ENCODE results near the gene ACSM6.

Gene ACSM6

GRCh38 chr10:95253686-95254085, 59.6 kb downstream of the ACSM6 start:
- no peak for TF ChIP-seq ZNF565 (CRISPR knock-in tag; conservative IDR thresholded peaks at IDR 0.05; ENCODE audit: low read depth)
- no peak for TF ChIP-seq SNAI2 (CRISPR knock-in tag; IDR thresholded peaks at IDR 0.05)
- TF ChIP-seq OSR1 (CRISPR knock-in tag; IDR thresholded peaks at IDR 0.05): no peak
- no peak for TF ChIP-seq ZFP3 (CRISPR knock-in tag; IDR thresholded peaks at IDR 0.05)
- TF ChIP-seq ARNTL (CRISPR knock-in tag; IDR thresholded peaks at IDR 0.05; ENCODE audit: borderline replicate concordance, low read depth): no peak
- TF ChIP-seq CSRNP3 (CRISPR knock-in tag; IDR thresholded peaks at IDR 0.05): no peak
- no peak for TF ChIP-seq TCF4 (CRISPR knock-in tag; IDR thresholded peaks at IDR 0.05; ENCODE audit: borderline replicate concordance)
- TF ChIP-seq TOX (CRISPR knock-in tag; IDR thresholded peaks at IDR 0.05; ENCODE audit: borderline replicate concordance): no peak
- TF ChIP-seq, protein P1, sequence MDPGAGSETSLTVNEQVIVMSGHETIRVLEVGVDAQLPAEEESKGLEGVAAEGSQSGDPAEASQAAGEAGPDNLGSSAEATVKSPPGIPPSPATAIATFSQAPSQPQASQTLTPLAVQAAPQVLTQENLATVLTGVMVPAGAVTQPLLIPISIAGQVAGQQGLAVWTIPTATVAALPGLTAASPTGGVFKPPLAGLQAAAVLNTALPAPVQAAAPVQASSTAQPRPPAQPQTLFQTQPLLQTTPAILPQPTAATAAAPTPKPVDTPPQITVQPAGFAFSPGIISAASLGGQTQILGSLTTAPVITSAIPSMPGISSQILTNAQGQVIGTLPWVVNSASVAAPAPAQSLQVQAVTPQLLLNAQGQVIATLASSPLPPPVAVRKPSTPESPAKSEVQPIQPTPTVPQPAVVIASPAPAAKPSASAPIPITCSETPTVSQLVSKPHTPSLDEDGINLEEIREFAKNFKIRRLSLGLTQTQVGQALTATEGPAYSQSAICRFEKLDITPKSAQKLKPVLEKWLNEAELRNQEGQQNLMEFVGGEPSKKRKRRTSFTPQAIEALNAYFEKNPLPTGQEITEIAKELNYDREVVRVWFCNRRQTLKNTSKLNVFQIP (CRISPR knock-in tag; IDR thresholded peaks at IDR 0.05; ENCODE audit: borderline replicate concordance, low read depth): no peak
- no peak for TF ChIP-seq PATZ1 (CRISPR knock-in tag; IDR thresholded peaks at IDR 0.05; ENCODE audit: borderline replicate concordance)
- TF ChIP-seq ZNF70 (CRISPR knock-in tag; IDR thresholded peaks at IDR 0.05): no peak
- ATAC-seq: no peak

DNA sequence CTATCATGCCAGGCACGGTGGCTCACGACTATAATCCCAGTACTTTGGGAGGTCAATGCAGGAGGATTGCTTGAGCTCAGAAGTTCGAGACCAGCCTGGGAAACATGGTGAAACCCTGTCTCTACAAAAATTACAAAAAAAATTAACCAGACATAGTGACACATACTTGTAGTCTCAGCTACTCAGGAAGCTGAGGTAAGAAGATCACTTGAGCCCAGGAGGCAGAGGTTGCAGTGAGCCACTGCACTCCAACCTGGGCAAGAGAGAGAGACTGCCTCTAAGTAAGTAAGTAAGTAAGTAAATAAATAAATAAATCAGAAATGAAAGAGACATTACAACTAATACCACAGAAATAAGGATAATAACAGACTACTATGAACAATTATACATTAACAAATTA, 60.6 kb downstream of the ACSM6 start:
- ATAC-seq: no peak
- TF ChIP-seq ZNF70 (CRISPR knock-in tag; IDR thresholded peaks at IDR 0.05): no peak
- no peak for TF ChIP-seq CSDC2 (CRISPR knock-in tag; IDR thresholded peaks at IDR 0.05)
- TF ChIP-seq TCF4 (CRISPR knock-in tag; IDR thresholded peaks at IDR 0.05; ENCODE audit: borderline replicate concordance): no peak
- no peak for TF ChIP-seq OSR1 (CRISPR knock-in tag; IDR thresholded peaks at IDR 0.05)
- no peak for TF ChIP-seq BACH2 (CRISPR knock-in tag; IDR thresholded peaks at IDR 0.05; ENCODE audit: borderline replicate concordance)
- TF ChIP-seq, protein P2, sequence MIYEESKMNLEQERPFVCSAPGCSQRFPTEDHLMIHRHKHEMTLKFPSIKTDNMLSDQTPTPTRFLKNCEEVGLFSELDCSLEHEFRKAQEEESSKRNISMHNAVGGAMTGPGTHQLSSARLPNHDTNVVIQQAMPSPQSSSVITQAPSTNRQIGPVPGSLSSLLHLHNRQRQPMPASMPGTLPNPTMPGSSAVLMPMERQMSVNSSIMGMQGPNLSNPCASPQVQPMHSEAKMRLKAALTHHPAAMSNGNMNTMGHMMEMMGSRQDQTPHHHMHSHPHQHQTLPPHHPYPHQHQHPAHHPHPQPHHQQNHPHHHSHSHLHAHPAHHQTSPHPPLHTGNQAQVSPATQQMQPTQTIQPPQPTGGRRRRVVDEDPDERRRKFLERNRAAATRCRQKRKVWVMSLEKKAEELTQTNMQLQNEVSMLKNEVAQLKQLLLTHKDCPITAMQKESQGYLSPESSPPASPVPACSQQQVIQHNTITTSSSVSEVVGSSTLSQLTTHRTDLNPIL (CRISPR knock-in tag; IDR thresholded peaks at IDR 0.05; ENCODE audit: low read depth): no peak
- no peak for TF ChIP-seq PATZ1 (CRISPR knock-in tag; IDR thresholded peaks at IDR 0.05; ENCODE audit: borderline replicate concordance)
- TF ChIP-seq ISL1 (CRISPR knock-in tag; IDR thresholded peaks at IDR 0.05): no peak
- no peak for TF ChIP-seq CSRNP3 (CRISPR knock-in tag; IDR thresholded peaks at IDR 0.05)
- TF ChIP-seq ZNF8 (CRISPR knock-in tag; IDR thresholded peaks at IDR 0.05): no peak

- no peak for ATAC-seq
- TF ChIP-seq PPARA (CRISPR knock-in tag; IDR thresholded peaks at IDR 0.05; ENCODE audit: borderline replicate concordance): no peak
- TF ChIP-seq ZNF565 (CRISPR knock-in tag; conservative IDR thresholded peaks at IDR 0.05; ENCODE audit: low read depth): no peak
- TF ChIP-seq TSHZ2 (CRISPR knock-in tag; IDR thresholded peaks at IDR 0.05): no peak
- TF ChIP-seq TCF4 (CRISPR knock-in tag; IDR thresholded peaks at IDR 0.05; ENCODE audit: borderline replicate concordance): no peak
- no peak for TF ChIP-seq CSDC2 (CRISPR knock-in tag; IDR thresholded peaks at IDR 0.05)
- TF ChIP-seq ISL1 (CRISPR knock-in tag; IDR thresholded peaks at IDR 0.05): no peak
Observed at GRCh38 chr10:95256268-95256667, 62.2 kb downstream of the ACSM6 start.
